Measurements from ENCODE around the gene SCAMP5.

SCAMP5 gene

DNA sequence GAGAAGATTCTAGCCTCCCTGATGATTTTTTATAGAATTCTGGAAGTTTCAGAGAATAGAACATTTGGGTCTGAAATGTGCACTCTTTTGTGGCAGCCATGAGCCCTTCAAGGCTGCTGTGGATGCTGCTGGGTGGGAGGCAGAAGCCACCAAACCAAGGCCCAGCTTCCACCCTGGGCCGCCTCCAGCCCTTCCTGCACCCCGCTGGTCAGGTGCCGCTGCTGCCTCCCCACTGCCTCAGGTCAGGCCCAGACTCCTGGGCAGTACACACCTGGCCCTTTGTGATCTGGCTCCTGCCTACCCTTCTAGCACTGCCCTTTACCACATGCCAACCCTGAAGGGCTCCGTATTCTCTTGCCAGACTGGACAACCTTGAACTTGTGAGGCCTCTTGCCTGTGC is 56.3 kb downstream of the SCAMP5 start:
- no peak for DNase-seq (ENCODE audit: extremely low read depth, low read depth)
- TF ChIP-seq, protein P1, sequence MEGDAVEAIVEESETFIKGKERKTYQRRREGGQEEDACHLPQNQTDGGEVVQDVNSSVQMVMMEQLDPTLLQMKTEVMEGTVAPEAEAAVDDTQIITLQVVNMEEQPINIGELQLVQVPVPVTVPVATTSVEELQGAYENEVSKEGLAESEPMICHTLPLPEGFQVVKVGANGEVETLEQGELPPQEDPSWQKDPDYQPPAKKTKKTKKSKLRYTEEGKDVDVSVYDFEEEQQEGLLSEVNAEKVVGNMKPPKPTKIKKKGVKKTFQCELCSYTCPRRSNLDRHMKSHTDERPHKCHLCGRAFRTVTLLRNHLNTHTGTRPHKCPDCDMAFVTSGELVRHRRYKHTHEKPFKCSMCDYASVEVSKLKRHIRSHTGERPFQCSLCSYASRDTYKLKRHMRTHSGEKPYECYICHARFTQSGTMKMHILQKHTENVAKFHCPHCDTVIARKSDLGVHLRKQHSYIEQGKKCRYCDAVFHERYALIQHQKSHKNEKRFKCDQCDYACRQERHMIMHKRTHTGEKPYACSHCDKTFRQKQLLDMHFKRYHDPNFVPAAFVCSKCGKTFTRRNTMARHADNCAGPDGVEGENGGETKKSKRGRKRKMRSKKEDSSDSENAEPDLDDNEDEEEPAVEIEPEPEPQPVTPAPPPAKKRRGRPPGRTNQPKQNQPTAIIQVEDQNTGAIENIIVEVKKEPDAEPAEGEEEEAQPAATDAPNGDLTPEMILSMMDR (IDR thresholded peaks at IDR 0.05; ENCODE audit: low read depth, low read length): no peak

DNA sequence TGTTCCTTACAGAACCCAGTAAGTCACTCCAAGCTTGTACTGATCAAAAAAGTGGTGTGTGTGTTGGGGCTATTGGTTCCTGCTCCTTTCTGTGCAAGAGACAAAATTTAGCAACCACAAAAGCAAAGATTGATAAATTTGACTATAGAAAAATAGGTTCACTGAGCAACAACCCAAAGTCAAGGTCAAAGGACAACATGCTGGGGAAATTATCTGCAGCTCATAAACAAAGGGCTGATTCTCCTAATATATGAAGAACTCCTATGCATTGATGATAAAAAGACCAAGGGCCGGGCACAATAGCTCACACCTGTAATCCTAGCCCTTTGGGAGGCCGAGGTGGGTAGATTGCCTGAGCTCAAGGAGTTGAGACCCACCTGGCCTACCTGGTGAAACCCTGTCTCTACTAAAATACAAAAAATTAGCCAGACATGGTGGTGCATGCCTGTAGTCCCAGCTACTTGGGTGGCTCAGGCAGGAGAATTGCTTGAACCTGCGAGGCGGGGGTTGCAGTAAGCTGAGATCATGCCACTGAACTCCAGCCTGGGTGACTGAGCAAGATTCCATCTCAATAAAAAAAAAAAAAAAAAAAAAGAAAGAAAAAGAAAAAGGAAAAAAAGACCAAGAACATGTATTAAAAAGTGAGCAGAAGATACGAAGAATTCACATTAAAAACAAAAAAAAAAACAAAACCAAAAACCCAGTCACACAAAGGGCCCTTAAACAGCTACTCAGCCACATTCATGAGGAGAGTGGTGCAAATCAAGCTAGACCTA is 57.8 kb downstream of the SCAMP5 start:
- TF ChIP-seq, protein P1 (IDR thresholded peaks at IDR 0.05; ENCODE audit: low read depth, low read length): no peak
- DNase-seq (ENCODE audit: extremely low read depth, low read depth): no peak

- TF ChIP-seq, protein P1 (IDR thresholded peaks at IDR 0.05; ENCODE audit: low read depth, low read length): no peak
Observed at GRCh38 chr15:75053748-75054125, 58.4 kb downstream of the SCAMP5 start.

GRCh38 chr15:75054172-75054897 is 59.0 kb downstream of the SCAMP5 start:
- no peak for DNase-seq (ENCODE audit: extremely low read depth, low read depth)
- TF ChIP-seq, protein P1 (IDR thresholded peaks at IDR 0.05; ENCODE audit: low read depth, low read length): no peak

More at GRCh38 chr15:75053748-75054125, 58.4 kb downstream of the SCAMP5 start:
- no peak for DNase-seq (ENCODE audit: extremely low read depth, low read depth)

- no peak for DNase-seq (ENCODE audit: extremely low read depth, low read depth)
- TF ChIP-seq, protein P1 (IDR thresholded peaks at IDR 0.05; ENCODE audit: low read depth, low read length): no peak
Observed at GRCh38 chr15:75056036-75056435, 60.7 kb downstream of the SCAMP5 start.

- DNase-seq (ENCODE audit: extremely low read depth, low read depth): no peak
- TF ChIP-seq, protein P1 (IDR thresholded peaks at IDR 0.05; ENCODE audit: low read depth, low read length): no peak
Observed at GRCh38 chr15:75058127-75058905, 63.0 kb downstream of the SCAMP5 start.
